Measurements from ENCODE around the gene CDT1. TPM values are rescaled to one million over a fixed set of nuclear protein-coding genes. Genes with fewer than 3 reads are reported as not detected.
"Not testable (repeated sequence)": the region's sequence is repeated elsewhere in the genome, so short reads cannot be mapped to it uniquely, and the experiment has no call there.

CDT1 gene
- total RNA-seq, 1 experiment from 2014 or later: 39.2 TPM

DNA sequence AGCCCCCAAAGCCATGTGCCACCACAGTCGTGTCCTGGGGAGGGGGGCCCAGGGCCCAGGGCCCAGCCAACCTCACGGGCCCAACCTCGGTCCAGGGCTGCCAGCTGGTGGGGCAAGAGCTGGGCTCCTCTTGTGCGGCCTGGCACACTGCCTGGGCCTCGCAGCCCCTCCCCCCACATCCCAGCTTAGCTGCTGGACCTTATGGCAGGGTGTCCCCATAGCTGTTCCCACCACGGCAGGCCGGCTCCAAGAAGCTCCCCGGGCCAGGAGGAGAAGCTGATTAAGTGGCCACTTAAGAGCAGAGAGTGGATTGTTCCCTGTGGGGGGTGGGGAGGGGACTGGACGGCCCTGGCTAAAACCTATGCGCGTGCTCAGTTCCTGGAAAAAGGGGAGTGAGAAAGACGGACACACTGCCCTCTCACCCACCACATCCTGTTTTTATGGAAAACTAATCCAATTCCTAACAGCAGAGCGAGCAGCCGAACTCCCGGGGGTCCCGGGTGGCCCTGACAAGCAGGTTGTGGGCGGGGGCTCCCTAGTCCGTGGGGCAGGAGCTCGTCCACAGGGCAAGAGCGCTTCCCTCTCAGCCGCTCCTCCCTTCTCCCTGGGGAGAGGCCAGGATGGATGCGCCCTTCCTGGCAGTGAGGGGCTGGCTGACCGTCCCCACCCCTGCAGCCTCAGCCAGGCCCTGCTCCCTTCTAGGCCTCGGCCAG lies 35.4 kb upstream of the CDT1 start:
- peak; percentile 65 for DNase-seq (ENCODE audit: low spot score)

DNA sequence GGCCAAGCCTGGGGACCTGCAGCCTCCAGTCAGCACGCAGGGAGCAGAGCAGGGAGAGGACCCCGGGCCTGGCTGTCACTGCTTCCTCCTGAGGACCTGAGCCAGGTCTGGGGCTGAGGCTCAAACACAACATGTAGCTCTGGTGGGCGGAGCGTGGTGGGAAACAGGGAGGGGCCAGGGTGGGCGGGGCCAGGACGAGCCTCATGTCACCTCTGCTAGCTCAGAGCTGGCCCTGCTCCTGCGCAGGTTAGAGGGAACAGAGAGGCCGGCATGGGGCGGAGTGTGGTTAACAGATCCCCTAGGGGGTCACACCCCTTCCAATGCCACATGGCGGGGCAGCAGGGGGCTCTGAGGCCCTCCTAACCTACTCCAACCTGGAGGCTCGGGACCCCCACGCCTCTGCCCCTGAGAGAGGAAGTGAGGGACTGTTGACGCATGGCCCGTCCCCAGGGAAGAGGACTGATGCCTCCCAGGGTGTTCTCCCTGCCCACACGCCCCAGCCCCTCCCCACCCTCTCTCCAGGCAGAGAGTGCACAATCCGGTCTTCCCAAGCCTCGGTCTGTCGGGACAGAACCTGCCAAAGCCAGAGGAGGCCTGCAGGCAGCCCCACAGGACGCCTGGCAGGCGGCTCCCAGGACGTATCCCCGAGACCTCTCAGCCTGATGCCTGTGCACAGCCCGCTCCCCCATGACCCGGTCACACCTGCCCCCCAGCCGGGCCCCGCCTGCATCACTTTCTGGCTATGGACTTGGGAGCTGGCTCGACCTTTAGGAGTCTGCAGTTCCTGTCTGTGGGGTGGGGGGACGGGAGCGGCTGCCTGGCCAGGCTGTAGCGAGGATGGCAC lies 33.8 kb upstream of the CDT1 start:
- DNase-seq (ENCODE audit: low spot score): peak; percentile 78

DNA sequence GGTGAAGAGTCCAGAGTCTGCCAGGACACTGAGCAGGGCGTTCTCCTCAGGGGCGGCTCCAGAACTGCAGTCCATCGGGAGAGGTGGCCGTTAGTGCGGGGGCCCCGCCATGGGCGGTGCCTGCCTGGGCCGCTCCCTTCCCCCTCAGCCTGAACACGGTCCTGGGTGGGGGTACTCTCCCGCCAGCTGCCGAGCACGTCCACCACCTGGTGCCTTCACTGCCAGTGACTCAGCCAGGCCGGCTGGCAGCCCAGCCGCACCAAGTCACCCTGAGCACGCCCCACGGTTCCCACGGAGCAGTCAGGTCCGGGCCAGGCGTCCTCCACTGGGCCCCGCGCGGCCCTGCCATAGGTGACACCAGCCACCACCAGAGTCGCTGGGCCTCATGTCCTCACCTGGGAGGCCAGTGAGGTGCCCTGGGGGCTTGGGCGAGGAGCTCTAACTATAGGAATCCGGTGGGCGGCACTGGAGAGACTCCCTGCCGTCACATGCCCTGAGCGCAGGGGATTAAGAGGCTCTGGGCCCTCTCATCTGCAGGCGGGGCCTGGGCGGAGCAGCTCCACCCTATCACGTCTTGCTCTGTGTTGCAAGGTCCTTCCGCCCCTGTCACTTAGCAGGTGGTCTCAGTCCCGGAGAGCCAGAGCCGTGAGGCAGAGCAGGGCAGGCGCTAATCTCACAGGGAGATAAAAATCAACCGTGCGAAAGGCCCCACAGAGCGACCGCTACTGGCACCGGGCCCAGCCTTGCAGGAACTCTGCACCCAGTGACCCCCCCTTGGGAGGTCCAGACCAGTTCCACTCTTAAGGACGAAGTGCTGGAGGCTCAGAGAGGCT lies 32.9 kb upstream of the CDT1 start:
- peak; percentile 98 for DNase-seq (ENCODE audit: low spot score)

DNA sequence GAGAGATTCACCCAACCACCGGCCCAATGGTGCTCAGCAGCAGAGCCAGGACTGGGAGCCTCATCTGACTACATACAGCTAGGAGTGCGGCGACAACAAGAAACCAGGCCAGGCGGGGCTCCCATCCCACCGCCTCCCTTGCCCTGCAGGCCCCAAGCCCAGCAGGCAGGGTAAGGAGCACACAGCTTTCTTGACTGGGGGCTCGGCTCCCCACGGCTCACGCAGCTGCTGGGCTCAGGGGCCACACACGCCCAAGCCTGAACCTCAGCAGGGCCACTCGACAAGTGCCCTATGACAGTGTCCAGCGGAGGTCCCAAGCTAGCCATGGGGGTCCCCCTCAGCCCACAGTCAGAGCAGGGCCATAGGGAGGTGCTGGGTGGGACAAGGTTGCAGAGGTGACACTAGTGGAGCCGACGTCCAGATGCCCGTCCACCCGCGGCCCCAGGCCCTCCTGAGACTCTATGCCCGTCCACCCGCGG lies 32.3 kb upstream of the CDT1 start:
- no peak for DNase-seq (ENCODE audit: low spot score)

DNA sequence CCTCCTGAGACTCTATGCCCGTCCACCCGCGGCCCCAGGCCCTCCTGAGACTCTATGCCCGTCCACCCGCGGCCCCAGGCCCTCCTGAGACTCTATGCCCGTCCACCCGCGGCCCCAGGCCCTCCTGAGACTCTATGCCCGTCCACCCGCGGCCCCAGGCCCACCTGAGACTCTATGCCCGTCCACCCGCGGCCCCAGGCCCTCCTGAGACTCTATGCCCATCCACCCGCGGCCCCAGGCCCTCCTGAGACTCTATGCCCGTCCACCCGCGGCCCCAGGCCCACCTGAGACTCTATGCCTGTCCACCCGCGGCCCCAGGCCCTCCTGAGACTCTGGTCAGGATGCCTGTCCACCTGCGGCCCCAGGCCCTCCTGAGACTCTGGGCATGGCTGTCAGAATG lies 31.8 kb upstream of the CDT1 start:
- not testable (repeated sequence) for DNase-seq (ENCODE audit: low spot score)

DNA sequence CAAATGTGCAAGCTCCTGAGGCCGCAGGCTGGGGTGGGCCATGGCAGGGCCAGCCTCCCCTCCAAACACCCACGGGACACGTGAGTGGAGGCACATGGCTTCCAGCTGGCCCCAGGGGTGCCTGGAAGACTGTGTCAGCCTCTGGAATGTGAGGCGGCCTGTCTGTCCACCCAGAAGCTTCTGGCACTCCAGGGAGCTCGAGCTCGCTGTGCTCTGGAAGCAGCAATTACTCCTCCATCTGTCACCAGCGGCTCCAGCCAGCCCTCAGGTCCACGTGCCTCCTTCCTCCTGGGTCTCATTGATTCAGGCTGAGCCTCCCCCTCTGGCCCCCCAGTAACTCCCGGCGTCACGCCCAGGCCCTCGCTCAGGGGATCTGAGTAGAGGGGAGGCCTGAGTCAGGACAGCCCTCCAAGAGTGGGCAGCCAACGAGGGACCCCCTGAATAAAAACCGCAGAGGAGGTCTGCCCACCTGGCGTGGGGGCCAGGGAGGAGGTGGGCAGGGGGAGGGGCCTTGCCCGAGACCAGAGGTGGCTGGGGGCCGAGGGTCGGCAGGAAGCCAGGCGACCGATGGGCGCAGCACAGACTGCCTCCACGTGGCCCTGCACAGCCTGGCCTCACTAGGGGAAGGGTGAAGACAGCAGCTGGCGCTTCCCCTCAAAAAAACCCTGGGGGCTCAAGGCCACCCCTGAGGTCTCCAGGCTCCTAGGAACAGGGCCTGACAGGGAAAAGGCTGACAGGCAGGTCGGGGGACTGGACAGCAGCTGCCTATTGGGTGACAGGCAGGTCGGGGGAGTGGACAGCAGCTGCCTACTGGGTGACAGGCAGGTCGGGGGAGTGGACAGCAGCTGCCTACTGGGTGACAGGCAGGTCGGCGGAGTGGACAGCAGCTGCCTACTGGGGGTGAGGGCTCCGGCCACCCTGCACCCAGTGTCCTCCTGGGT lies 30.4 kb upstream of the CDT1 start:
- peak; percentile 95 for DNase-seq (ENCODE audit: low spot score)

DNA sequence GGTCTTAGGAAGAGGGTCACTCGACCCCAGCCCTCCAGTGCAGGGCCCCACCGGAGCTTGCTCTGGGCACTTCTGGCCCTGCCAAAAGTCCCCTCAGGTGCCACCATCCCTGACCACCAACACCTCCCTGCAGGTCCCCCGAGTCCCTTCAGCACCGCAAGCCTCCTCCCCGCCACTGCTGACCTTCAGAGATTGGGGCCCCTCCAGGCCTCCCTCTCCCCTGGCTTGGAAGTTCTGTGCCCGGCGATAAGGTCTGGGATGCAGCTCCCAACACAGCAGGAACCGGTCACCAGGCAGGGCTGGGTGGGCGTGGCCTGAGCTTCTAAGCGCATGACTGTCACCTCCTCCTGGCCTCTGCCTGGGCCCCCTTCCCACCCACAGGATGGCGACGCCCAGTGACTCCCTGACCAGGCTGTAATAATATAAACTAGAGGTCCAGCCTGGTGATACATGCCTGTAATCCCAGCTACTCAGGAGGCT lies 29.7 kb upstream of the CDT1 start:
- DNase-seq (ENCODE audit: low spot score): peak; percentile 96

DNA sequence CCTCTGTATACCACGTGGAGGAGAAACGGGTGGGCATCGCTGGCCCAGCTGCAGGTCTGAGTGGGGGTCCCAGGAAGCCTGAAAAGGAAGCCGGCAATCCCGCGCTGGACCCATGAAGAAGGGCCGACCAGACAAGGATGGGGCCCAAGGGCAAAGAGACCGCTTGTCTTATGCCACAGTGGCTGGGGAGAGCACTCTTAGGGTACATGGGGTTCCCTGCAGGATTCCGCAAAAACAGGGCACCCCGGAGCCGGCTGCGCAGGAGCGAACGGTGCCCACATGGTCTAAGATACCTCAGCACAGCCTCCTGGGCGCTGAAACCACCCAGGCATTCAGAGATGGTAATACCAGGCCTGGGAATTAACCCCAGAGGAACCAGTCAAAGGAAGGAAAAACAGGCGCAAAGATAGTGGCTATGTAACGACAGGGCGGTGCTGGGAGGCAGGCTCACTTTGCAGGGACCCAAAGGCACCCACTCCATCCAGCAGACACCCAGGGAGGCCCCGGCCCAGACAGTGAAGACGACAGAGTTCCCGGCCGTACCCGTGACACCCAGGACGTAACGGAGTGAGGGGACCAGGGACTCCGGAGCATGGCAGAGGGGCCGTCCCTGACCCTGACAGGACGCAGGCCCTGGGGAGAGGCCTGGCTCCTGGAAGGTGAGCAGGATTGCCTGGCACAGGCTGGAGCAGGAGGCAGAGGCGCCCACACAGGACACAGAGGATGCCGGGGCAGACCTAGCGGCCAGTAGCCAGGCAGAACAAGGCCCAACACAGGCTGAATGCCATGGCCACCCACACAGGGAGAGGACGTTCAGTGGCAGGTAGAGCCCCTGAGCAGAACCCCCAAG lies 28.8 kb upstream of the CDT1 start:
- no peak for DNase-seq (ENCODE audit: low spot score)

DNA sequence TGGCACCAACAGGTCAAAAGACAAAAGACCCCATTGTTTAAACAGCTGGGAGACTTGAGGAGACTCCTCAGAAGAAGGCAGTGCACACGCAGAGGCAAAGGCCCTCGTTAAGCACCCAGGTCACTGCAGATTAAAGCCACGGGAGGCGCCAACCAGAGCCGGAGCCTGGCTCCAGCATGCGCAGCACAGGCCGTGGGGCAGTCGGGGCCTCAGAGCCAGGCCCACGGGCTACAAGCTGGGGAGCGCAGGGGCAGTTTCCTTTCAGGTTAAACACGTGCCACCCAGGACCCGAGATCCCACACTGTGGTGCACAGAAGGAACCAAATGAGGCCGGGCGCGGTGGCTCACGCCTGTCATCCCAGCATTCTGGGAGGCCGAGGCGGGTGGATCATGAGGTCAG lies 27.8 kb upstream of the CDT1 start:
- no peak for DNase-seq (ENCODE audit: low spot score)

DNA sequence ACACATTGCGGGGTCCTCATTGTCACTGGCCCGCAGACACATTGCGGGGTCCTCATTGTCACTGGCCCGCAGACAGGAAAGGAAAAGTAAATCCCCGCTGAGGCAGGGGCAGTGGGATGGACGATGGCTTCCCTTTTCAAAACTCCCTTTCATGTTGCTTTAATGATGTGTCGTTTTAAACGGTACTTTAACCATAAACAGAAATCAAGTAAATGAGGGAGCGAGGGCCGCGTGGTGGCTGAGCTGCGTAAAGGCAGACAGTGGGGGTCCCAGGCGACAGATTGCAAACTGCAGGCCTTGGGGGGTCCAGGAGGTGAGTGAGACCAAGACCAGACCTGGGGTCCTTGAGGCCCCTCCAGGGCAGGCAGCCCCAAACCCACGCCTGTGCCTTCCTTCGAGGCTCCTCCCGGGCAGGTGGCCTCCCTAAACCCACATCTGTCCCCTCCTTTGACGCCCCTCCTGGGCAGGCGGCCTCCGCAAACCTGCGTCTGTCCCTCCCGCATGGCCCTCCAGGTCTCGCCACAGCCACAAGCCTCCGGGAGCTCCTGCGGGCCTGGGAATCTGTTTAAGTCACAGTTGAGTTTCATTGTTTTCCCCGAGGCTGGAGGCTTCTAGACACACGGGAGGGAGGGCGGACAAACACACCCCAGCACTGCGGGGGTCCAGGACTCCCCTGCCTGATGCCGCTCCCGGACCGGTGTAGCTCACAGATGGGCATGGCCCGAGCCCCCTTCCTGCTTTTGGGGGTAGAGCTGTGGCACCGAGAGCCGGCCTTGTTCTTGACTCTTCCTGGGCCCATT lies 25.9 kb upstream of the CDT1 start:
- DNase-seq (ENCODE audit: low spot score): no peak

DNA sequence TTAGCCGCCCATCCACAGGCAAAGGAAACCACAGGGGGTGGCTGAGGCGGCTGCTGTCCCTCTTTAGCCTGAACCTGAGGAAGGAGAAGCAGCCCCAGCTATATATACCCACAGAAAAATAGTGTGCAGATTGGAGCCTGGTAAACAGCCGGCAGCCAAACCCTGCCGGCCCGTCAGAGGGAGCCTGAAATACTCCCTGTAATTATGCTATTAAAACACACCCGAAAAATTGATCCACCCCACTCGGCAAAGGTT lies 25.4 kb upstream of the CDT1 start:
- DNase-seq (ENCODE audit: low spot score): no peak

DNA sequence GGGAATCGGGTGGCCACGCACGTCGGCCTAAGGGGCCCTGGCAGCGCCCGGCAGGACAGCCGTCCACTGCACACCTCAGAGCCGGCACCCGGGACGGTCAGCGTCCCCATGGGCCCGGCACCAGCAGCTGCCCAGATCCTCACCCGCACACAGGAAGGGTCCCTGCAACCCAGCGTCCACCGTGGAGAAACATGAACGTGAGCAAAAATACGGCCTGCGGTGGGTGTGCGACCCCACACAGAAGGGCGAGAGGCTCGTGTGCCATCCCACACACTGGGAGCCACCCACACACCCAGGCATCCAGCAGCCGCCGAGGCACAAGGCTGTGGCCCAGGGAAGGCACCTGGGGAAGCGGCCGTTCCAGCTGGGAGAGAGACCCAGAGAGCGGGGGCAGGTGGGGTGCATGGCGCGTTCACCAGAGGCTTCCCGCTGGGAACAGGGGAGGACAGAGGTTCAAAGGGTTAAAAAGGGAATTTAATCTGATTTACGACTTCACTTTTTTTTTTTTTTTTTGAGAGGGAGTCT lies 25.0 kb upstream of the CDT1 start:
- DNase-seq (ENCODE audit: low spot score): no peak

DNA sequence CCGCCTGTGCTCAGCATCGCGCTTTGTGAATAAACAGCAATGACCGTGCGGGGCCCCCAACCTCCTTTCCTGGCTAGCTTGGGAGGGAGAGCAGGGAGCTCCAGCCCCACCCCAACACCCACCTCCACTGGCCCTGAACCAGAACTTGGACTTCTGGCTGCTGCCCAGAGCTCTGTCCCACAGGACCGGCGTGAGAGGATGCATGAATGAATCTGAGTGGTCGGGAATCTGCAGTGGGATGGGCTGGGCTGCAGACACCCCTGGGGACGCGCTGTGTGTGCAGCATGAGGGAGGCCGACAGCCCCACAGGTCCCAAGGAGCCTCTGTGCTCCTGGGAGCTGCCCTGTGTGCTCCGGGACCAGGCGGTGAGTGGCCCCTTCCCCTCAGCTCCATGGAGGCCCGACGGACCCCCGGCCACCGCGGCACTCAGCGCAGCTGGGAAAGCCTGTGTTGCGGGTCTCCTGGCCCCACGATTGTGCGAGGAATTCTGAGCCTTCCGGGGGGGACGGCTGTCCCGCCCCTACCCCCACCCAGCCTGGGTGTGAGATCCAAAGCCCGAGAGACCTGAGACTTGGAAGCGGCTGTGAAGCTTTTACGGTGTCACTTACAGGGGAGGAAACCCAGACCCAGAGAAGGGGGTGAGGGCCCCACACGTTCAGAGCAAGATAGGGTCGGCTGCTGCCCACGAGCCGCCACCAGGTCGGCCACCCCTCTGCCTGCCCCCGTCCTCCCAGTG lies 24.0 kb upstream of the CDT1 start:
- DNase-seq (ENCODE audit: low spot score): no peak

DNA sequence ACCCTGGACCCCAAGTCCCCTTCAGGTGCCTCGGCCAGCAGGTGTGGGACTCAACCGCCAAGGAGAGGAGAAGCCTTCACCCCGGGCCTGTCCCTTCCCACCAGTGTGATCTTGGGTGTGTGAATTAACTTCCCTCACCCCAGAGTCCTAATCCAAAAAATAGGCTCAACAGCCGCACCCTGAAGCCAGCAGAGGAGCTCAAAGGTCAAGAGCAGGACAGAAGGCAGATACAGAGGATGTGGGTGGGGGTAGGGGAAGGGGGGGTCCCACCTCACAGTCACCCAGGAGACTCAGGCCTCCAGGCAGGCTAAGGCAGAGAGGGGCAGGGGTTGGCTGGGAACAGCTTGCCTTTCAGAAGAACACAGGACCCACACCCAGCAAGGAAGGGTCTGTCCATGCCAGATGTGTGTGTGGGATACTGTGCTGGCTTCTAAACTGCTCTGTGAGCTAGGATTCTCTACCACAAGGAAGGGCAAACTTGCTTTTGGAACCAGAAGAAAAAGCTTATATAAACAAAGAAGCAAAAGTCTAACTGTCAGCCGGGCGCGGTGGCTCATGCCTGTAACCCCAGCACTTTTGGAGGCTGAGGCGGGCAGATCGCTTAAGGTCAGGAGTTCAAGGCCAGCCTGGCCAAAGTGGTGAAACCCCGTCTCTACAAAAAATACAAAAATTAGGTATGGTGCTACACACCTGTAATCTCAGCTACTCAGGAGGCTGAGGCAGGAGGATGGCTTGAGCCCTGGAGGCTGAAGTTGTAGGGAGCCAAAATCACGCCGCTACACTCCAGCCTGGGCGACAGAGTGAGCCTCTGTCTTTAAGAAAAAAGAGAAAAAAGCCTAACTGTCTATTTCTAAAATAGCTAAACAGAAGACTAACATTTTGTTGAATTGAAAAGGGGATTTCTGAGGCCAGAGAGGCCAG lies 23.2 kb upstream of the CDT1 start:
- DNase-seq (ENCODE audit: low spot score): no peak

DNA sequence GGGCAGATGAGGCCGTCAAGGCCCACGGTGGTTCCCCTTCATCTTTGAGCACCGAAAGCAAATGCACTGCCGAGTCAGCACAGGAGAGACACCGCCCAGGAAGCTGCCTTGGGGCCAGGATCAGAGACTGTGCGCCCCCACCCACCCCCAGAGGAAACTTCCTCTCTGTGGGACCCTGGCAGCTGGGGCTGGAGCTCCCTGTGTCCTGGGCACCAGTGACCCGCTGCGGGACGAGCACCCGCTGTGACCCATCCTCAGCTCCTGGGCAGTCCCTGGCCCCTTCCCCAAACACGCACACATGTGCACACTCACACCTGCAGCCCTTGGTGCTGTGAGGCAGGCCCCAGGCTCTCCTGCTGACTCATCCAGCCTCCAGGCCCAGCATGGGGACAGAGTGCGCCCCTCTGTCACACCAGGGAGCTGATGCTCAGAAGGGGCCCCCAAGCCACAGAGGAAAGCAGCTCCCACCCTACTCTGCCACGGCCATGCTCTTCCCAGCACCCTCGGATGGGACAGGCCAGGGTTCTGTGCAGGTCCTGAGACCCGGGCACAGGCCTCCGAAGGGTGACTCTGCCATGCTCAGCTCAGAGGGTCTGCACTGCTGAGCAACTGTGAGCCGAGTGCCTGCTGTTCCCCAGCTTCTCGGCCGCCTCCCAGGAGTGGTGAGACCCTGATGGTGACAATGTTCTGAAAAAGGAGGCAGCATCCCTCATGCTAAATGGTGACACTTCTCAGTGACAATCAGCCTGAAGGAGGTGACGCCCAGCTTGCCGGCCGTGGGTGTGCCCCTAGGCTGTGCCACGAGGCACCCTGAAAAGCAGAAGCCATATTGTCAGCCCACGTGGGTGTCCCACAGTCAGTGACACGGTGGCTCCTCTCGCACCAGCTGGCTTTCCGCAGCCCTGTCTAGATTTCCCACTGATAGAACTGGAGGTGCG lies 22.2 kb upstream of the CDT1 start:
- DNase-seq (ENCODE audit: low spot score): no peak

Measured in A172 (cell line).